CD4-positive, alpha-beta T cell treated with Interleukin-21 for 1 hour (primary cell): ENCODE measurements around the gene ITGB4.

Source experiments
- DNase-seq: peaks from one replicate; pipeline ENCODE4 v3.0.0-alpha.2; 2020

Gene ITGB4

GRCh38 chr17:75720656-75721462, at the start of gene ITGB4:
Gene ITGB4, plus strand, starts transcription at chr17:75721459. Its CDS starts 3,245 bp downstream, at chr17:75724704.
- DNase-seq = peak; percentile 74

DNA sequence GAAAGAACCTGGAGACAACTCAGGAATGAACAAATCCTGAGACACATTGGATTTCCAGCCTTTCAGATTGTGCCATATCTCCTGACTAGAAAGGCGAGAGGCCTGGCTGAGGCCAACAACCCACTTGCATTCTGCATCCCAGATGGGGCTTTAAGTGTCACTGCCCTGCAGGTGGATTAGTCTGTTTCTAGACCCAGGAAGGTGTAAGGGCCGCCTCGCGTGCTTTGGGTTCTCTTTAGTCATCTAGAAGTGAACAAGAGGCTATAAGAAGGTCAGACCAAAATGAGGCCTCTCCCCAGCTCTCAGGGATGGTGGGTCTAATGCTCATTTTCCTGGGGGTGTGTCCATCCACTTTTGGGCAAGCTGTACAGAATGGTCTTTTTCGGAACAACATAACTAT, 49.2 kb upstream of the ITGB4 start:
- no peak for DNase-seq

GRCh38 chr17:75673487-75673886, 47.8 kb upstream of the ITGB4 start:
- no peak for DNase-seq

- DNase-seq = no peak
These were observed 44.8 kb upstream of the ITGB4 start for GRCh38 chr17:75676461-75676860.

GRCh38 chr17:75679706-75680211, 41.5 kb upstream of the ITGB4 start:
- no peak for DNase-seq

- DNase-seq = no peak
These were observed 40.8 kb upstream of the ITGB4 start for GRCh38 chr17:75680431-75680830.

DNA sequence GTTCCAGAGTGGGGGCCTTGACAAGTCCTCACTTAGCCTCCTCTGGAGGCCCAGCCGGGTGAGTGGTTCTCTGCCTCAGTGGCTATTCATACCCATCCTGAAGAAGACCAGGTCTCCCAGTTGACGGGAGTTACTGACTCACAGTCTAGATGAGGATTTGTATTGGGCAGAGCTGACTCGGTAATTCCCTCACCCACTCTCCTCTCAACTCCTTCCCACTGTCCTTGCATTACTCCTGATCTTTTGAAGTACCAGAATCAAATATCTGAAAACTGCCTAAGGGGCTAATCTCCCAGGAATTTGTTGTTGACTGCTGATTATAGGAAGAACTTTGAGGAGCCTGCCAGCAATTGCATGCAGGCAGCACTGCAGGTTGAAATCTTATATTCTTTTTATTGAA, 40.0 kb upstream of the ITGB4 start:
- DNase-seq = no peak

- DNase-seq = no peak
These were observed 37.7 kb upstream of the ITGB4 start for GRCh38 chr17:75683583-75683982.

DNA sequence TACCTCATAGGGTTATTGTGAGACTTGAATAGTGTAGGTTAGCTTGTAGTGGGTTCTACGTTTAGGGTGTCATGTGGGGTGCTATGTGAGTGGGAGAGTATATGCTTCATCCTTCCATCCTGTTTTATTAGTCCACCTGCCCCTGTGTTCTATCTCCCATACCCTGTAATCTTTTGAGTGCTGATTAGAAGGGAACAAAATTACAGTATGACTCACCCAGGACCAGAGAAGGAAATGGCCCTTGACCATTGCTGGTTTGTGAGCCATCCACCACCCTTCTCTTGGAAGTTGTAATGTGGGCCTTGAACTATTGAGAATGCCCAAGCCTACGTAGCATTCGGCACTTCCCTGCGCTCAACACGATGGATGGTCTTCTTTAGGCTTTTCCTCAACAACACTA, 37.0 kb upstream of the ITGB4 start:
- no peak for DNase-seq

GRCh38 chr17:75684924-75685323, 36.3 kb upstream of the ITGB4 start:
- DNase-seq = no peak

GRCh38 chr17:75685499-75685898, 35.8 kb upstream of the ITGB4 start:
- no peak for DNase-seq

GRCh38 chr17:75688209-75688825, 32.9 kb upstream of the ITGB4 start:
- no peak for DNase-seq

- DNase-seq = peak; percentile 51
These were observed 31.8 kb upstream of the ITGB4 start for GRCh38 chr17:75689441-75689873.

- DNase-seq = no peak
These were observed 29.9 kb upstream of the ITGB4 start for GRCh38 chr17:75691371-75691791.

- DNase-seq = no peak
These were observed 29.2 kb upstream of the ITGB4 start for GRCh38 chr17:75691801-75692626.

- DNase-seq = no peak
These were observed 28.3 kb upstream of the ITGB4 start for GRCh38 chr17:75692976-75693375.

DNA sequence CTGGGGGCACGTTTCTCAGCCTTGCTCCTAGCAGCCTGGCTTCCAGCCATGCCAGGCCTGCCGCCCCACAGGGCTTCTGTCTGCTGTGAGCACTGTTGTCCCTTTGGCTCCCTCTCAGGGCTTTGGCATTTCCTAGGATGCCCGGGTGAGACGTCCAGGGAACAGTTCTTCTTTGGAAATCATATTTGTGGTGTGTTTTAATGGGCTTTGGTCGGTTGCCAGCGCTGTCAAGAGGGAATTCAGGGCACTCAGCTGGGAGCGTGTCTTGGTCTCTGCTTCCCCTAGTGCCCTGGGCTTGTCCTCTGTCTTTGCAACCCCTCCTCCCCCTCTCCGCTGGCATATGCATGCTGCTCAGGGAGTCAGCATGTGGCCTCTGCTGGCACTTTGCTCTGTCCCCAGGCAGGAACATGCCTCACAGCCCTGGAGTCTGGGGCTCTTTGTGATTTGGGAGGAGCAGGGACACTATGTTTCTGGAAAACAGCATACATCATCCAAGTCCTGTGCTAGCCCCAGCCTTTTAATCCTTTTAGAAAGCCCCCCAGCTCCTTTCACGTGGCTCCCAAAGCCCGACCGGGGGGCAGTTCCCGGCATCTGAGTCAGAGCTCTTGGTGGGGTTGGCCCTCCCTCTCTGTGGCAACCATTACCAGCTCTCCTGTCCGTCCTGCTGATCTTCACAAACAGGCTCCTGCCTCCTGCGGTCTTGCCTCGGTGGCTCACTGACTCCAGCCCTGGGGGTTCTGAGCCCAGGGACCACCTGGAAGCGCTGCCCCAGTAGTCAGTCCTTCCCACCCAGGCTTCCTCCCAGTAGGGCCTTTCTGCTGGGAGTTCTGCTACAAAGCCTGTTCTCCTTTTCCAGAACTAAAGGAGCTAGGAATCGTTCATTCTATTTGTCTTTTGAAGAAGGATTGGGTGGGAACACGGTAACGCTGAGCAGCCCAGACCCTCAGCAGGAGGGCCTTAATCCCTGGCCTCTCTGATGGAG, 27.5 kb upstream of the ITGB4 start:
- no peak for DNase-seq

DNA sequence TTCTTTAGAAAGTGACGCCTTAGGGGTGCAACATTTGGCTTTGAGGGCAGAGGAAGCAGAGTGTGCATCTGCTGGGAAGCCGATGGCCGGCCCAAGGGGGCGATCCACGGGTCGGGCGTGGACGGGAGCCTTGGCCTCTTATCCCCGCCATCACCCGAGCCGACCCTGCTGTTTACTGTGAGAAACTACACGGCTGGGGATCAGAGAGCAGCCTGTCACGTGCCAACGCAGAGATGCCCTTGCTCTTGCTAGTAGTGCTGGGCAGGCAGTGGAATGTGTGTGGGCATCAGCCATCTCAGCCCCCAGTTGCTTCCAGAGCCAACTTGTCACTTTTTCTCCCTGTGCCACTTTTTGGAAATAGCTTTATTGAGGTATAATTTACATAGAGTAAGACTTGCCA, 26.7 kb upstream of the ITGB4 start:
- DNase-seq = no peak

DNA sequence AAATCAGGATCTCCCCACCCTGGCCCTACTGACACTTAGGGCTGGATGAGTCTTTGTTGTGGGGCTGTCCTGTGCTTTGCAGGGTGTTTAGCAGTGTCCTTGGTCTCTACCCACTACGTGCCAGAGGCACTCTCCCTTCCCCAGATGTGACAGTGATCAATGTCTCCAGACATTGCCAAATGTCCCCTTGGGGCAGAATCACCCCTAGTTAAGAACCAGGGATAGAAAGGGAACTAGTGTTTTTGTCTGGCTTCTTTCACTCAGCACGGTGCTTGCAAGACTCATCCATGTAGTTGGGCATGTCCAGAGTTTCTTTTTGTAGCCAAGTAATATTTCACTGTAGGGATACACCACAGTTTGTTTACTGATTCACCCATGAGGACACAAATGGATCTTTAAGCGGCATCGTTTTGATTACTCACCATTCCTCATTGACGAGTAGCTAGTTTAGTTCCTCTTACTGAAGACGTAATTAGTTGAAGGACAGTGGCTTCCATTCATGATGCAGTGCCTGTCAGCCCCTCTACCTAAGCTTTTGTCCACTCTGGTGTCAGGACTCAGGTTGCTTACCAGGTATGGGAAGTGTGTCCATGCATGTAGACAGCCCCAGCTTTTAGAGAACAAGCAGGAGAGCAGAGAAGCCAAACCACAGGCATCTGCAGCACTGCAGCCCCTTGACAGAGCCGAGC, 26.0 kb upstream of the ITGB4 start:
- no peak for DNase-seq

GRCh38 chr17:75695830-75696271, 25.4 kb upstream of the ITGB4 start:
- no peak for DNase-seq

DNA sequence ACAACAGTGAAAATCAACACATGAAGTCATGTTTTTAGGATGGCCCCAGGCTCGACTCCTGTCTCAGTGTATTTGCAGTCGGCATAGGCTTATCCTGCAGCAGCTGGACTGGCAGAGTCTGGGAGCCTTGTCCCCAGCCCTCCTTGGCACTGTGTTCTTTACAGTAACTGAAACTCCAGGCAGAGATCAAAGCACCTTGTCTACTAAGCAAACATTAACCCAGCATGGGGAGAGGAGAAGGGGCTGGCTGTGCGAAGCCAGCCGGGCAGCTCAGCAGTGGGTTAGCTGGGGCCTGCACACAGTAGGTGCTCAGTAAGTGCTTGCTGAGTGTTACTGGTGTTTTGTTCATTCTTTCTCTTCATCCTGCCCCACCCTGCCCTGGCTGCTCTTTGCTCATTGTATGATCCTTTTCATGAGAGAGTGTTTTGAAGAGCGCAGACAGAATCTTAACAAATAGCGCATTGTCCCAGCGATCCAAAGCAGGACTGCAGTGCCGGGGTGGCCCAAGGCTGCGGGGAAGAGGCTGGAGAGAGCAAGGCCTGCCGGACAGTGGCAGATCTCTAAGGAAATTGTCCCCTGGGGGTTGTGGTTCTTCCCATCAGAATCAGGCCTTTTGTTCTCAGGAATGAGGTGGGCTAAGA, 23.5 kb upstream of the ITGB4 start:
- DNase-seq = no peak
